Neuronal stem cell (in vitro differentiated cells): ENCODE data around the gene ODF2.

Experiments
- DNase-seq: peaks from one replicate; pipeline ENCODE4 v3.0.0-alpha.2; 2013; ENCODE audit warnings: low spot score
- H2AFZ ChIP-seq: one replicate; pipeline ENCODE4 v1.6.1; 2013; ENCODE audit warnings: mild to moderate bottlenecking, low read length, inconsistent platforms
- H2AK5ac ChIP-seq: 2 replicates; pipeline ENCODE4 v1.6.1; 2013; ENCODE audit warnings: low read depth, mild to moderate bottlenecking, inconsistent platforms, low read length, moderate library complexity, mixed read lengths
- H2BK120ac ChIP-seq: 2 replicates; pipeline ENCODE4 v1.6.1; 2013; ENCODE audit warnings: low read depth, mild to moderate bottlenecking, inconsistent platforms, low read length, moderate library complexity, mixed read lengths
- H2BK12ac ChIP-seq: one replicate; pipeline ENCODE4 v1.6.1; 2013; ENCODE audit warnings: low read length, inconsistent platforms
- H2BK15ac ChIP-seq: 2 replicates; pipeline ENCODE4 v1.6.1; 2013; ENCODE audit warnings: mild to moderate bottlenecking, low read length, inconsistent platforms, mixed read lengths
- H2BK5ac ChIP-seq: one replicate; pipeline ENCODE4 v1.6.1; 2013; ENCODE audit warnings: inconsistent platforms, mild to moderate bottlenecking, low read length, moderate library complexity
- H3K14ac ChIP-seq: one replicate; pipeline ENCODE4 v1.6.1; 2013; ENCODE audit warnings: low read length, inconsistent platforms
- H3K18ac ChIP-seq: 2 replicates; pipeline ENCODE4 v1.6.1; 2013; ENCODE audit warnings: low read length, inconsistent platforms
- H3K23ac ChIP-seq: 2 replicates; pipeline ENCODE4 v1.6.1; 2013; ENCODE audit warnings: low read depth, mild to moderate bottlenecking, mixed read lengths, low read length, inconsistent platforms; ENCODE audit not compliant: poor library complexity
- H3K27ac ChIP-seq: replicated peaks from 3 replicates; pipeline ENCODE4 v1.5.1; 2013; ENCODE audit warnings: low read length, inconsistent platforms
- H3K27me3 ChIP-seq, 3 experiments: 2 replicates each; pipeline ENCODE4 v1.6.1; 2013; ENCODE audit warnings: low read length in 3 of 3, mild to moderate bottlenecking in 2 of 3, inconsistent platforms in 1 of 3, low read depth in 1 of 3, mixed read lengths in 1 of 3, moderate library complexity in 1 of 3; ENCODE audit not compliant: control insufficient read depth in 3 of 3, insufficient read depth in 3 of 3
- H3K36me3 ChIP-seq, 2 donors: replicated peaks in 1 of 2; 2 replicates each; pipeline ENCODE4 v1.6.1; 2013; ENCODE audit warnings: low read length in 2 of 2; ENCODE audit not compliant: control insufficient read depth in 2 of 2, insufficient read depth in 2 of 2
- H3K4ac ChIP-seq: 2 replicates; pipeline ENCODE4 v1.6.1; 2013; ENCODE audit warnings: inconsistent platforms, mild to moderate bottlenecking, low read length, moderate library complexity
- H3K4me1 ChIP-seq, 2 donors: 1 replicate in 1 of 2; 2 replicates in 1 of 2; pipeline ENCODE4 v1.6.1; 2013; ENCODE audit warnings: low read length in 2 of 2, low read depth in 1 of 2; ENCODE audit not compliant: control insufficient read depth in 2 of 2, insufficient read depth in 1 of 2
- H3K4me2 ChIP-seq: one replicate; pipeline ENCODE4 v1.6.1; 2013; ENCODE audit warnings: mild to moderate bottlenecking, low read length, inconsistent platforms; ENCODE audit not compliant: insufficient read depth, poor library complexity, severe bottlenecking
- H3K4me3 ChIP-seq, 2 donors: 2 replicates each; pipeline ENCODE4 v1.5.1; 2013; ENCODE audit warnings: low read length in 2 of 2, mild to moderate bottlenecking in 2 of 2, inconsistent platforms in 1 of 2, moderate library complexity in 1 of 2
- H3K79me1 ChIP-seq: one replicate; pipeline ENCODE4 v1.6.1; 2013; ENCODE audit warnings: low read depth, mild to moderate bottlenecking, inconsistent platforms, low read length, moderate library complexity
- H3K9ac ChIP-seq: one replicate; pipeline ENCODE4 v1.6.1; 2013; ENCODE audit warnings: mild to moderate bottlenecking, low read depth, low read length, inconsistent platforms; ENCODE audit not compliant: poor library complexity
- H3K9me3 ChIP-seq, 2 donors: replicated peaks in 1 of 2; 2 replicates each; pipeline versions ENCODE3 to v1.6.1; 2013; ENCODE audit warnings: low read length in 2 of 2, mild to moderate bottlenecking in 2 of 2, inconsistent platforms in 1 of 2, low read depth in 1 of 2, mixed read lengths in 1 of 2, moderate library complexity in 1 of 2; ENCODE audit not compliant: control insufficient read depth in 2 of 2, insufficient read depth in 1 of 2
- H4K8ac ChIP-seq: one replicate; pipeline ENCODE4 v1.6.1; 2013; ENCODE audit warnings: low read depth, mild to moderate bottlenecking, inconsistent platforms, low read length, moderate library complexity
- H4K91ac ChIP-seq: one replicate; pipeline ENCODE4 v1.6.1; 2013; ENCODE audit warnings: low read length, low read depth, mild to moderate bottlenecking, inconsistent platforms; ENCODE audit not compliant: poor library complexity
- WGBS, 2 donors: extraction: QIAGEN DNeasy Blood & Tissue Kit; methylation state at CpG; one replicate each; pipeline ENCODE4 v1.1.7; 2013; ENCODE audit warnings: missing lambda C conversion rate in 2 of 2, mixed read lengths in 1 of 2; ENCODE audit not compliant: insufficient read length in 2 of 2, insufficient replicate concordance in 1 of 2; ENCODE audit errors: extremely low coverage in 2 of 2; 5-methylcytosine and 5-hydroxymethylcytosine counted together

ODF2 gene

DNA sequence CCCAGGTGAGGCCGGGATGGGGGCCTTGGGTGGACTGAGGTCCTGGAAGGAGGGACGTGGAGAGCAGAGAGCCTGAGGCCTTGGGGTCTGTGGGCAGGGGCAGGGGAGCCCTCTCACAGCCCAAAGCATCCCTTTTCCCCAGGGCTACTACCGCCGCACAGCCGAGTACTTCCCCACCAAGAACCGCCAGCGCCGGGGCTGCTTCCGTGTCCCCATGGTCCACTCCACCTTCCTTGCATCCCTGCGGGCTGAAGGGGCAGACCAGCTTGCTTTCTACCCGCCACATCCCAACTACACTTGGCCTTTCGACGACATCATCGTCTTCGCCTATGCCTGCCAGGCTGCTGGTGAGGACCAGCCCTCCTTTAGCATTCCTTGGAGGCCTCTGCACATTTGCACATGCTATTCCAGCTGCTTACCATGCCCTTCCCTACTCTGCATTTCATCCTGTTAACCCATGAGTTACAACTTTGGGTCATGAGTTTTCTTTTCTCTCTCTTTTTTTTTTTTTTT lies 31.5 kb upstream of the ODF2 start:
- no CpG with 5 or more reads among the region's 15 CpGs for WGBS, 2 donors
- Histone ChIP-seq H3K9me3 (peaks cover 0 to 2% of the 10 kb centered on the region in 2 donors), H2BK15ac (peak overlapping the region; percentile 58), H2AK5ac (peak overlapping the region; percentile 56), H4K91ac (no peak overlapping the region), H3K27me3 (peaks cover 0 to 40% (median 9%) of the 10 kb centered on the region in 3 experiments), H3K79me1 (peaks cover 3% of the 10 kb centered on the region), H3K4me1 (peaks cover 9 to 11% of the 10 kb centered on the region in 2 donors), H3K4ac (no peak overlapping the region), H3K4me2 (no peak overlapping the region), H2BK12ac (no peak overlapping the region), H4K8ac (peak overlapping the region; percentile 17), H3K14ac (no peak overlapping the region), H2BK120ac (no peak overlapping the region), H3K9ac (no peak overlapping the region), H3K23ac (peak overlapping the region; percentile 85), H3K36me3 (peaks cover 0 to 29% of the 10 kb centered on the region in 2 donors), H2AFZ (no peak overlapping the region), H3K18ac (no peak overlapping the region), H3K4me3 (no peak overlapping the region), H3K27ac (no peak overlapping the region), H2BK5ac (no peak overlapping the region)
- no peak for DNase-seq

DNA sequence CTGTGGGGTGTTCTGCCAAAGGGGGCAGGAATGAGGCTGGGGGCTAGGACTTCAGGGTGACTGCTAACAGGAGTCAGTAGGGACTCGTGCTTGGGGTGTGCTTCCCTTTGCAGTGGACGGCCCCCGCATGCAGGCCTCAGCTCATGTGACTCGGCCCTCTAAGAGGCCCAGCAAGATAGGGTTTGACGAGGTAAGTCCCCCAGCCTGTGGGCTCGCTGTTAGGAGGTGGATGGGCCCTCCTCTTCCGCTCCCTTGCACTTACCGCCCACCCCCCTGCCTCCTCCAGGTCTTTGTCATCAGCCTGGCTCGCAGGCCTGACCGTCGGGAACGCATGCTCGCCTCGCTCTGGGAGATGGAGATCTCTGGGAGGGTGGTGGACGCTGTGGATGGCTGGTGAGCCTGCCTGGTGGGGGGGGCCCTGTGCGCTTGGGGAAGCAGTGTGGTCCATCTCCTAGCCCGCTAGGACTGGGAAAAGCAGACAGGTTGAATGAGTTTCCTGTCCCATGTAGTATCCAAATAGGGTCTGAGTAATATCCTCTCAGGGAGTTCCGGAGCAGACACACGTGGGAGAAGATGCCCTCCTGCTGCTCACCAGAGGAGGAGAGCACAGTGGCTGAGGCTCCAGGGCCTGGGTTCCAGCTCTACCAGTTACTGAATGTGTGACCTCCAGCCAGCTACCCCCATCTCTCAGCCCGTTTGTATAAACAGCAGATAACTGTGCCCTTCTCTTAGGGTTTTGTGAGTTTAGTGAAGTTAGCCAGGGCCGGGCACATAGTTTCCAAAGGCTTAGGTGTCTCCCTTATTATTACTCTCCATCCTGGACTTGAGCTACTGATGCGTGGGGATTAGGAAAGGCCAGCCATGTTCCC lies 26.9 kb upstream of the ODF2 start:
- Histone ChIP-seq H3K9ac (peak overlapping the region; percentile 18), H3K27ac (no peak overlapping the region), H3K18ac (peak overlapping the region; percentile 46), H2AFZ (no peak overlapping the region), H3K4me3 (no peak overlapping the region), H2BK5ac (no peak overlapping the region), H2BK12ac (no peak overlapping the region), H3K4me1 (peaks cover 5 to 6% of the 10 kb centered on the region in 2 donors), H4K91ac (peak overlapping the region; percentile 33), H3K14ac (peak overlapping the region; percentile 22), H3K36me3 (peaks cover 0 to 38% of the 10 kb centered on the region in 2 donors), H2AK5ac (no peak overlapping the region), H3K4ac (no peak overlapping the region), H4K8ac (no peak overlapping the region), H3K79me1 (no peaks in the 10 kb centered on the region), H3K9me3 (peaks cover 0 to 2% of the 10 kb centered on the region in 2 donors), H3K4me2 (no peak overlapping the region), H3K27me3 (peaks cover 0 to 7% (median 0%) of the 10 kb centered on the region in 3 experiments), H2BK120ac (peak overlapping the region; percentile 11), H2BK15ac (peak overlapping the region; percentile 63), H3K23ac (peak overlapping the region; percentile 12)
- no peak for DNase-seq
- WGBS, 2 donors: no CpG with 5 or more reads among the region's 22 CpGs

DNA sequence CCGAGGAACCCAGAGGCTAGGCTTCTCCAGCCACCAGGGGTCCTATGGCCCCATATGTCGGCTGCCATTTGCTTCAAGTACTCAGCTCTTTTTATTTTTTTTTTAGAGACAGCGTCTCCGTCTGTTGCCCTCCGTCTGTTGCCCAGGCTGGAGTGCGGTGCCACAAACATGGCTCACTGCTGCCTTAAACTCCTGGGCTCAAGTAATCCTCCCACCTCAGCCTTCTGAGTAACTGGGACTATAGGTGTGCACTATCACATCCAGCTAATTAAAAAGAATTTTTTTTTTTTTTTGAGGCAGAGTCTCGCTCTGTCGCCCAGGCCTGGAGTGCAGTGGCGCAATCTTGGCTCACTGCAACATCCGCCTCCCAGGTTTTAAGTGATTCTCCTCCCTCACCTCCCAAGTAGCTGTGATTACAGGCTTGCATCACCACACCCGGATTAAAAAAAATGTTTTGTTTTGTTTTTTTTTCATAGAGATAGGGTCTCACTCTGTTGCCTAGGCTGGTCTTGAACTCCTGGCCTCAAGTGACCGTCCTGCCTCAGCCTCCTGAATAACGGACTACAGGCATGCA lies 26.2 kb upstream of the ODF2 start:
- no peak overlapping the region for H2AK5ac ChIP-seq
- no peak overlapping the region for H4K8ac ChIP-seq
- H2AFZ ChIP-seq: no peak overlapping the region
- H4K91ac ChIP-seq: no peak overlapping the region
- peaks cover 0 to 33% of the 10 kb centered on the region in 2 donors for H3K36me3 ChIP-seq
- DNase-seq: no peak
- H2BK15ac ChIP-seq: no peak overlapping the region
- no peak overlapping the region for H3K27ac ChIP-seq
- H3K18ac ChIP-seq: no peak overlapping the region
- H3K9ac ChIP-seq: no peak overlapping the region
- H2BK120ac ChIP-seq: no peak overlapping the region
- H3K9me3 ChIP-seq: no peaks in the 10 kb centered on the region
- H3K27me3 ChIP-seq: peaks cover 0 to 2% (median 0%) of the 10 kb centered on the region in 3 experiments
- no CpG with 5 or more reads among the region's 13 CpGs for WGBS, 2 donors
- no peak overlapping the region for H3K4me3 ChIP-seq
- no peaks in the 10 kb centered on the region for H3K79me1 ChIP-seq
- H3K4me1 ChIP-seq: peaks cover 5 to 6% of the 10 kb centered on the region in 2 donors
- H3K4me2 ChIP-seq: no peak overlapping the region
- no peak overlapping the region for H3K14ac ChIP-seq
- no peak overlapping the region for H2BK5ac ChIP-seq
- H3K23ac ChIP-seq: no peak overlapping the region
- H3K4ac ChIP-seq: no peak overlapping the region
- no peak overlapping the region for H2BK12ac ChIP-seq

DNA sequence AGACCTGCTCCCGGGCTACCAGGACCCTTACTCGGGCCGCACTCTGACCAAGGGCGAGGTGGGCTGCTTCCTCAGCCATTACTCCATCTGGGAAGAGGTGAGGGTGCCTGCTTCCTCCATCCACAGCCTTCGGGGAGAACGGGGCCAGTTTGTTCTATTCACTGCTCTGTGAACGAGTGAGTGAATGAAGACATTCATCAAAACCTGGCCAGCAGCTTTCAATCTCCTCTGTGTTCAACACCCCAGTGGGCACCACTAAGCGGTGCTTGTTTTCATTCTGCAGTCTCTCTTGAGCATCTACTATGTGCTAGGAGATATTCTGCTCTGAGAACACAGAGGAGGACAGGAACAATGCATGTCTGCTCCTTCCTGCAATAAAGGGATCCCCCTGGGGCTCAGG lies 24.6 kb upstream of the ODF2 start:
- no peak overlapping the region for H2BK120ac ChIP-seq
- WGBS, 2 donors: no CpG with 5 or more reads among the region's 8 CpGs
- H2BK12ac ChIP-seq: no peak overlapping the region
- no peak overlapping the region for H3K4ac ChIP-seq
- no peak overlapping the region for H3K4me3 ChIP-seq
- no peak overlapping the region for H2AK5ac ChIP-seq
- H3K27ac ChIP-seq: no peak overlapping the region
- no peak overlapping the region for H3K4me2 ChIP-seq
- peaks cover 0 to 2% (median 0%) of the 10 kb centered on the region in 3 experiments for H3K27me3 ChIP-seq
- no peaks in the 10 kb centered on the region for H3K9me3 ChIP-seq
- H3K23ac ChIP-seq: no peak overlapping the region
- no peak for DNase-seq
- no peak overlapping the region for H3K18ac ChIP-seq
- H4K91ac ChIP-seq: no peak overlapping the region
- no peaks in the 10 kb centered on the region for H3K79me1 ChIP-seq
- H3K14ac ChIP-seq: no peak overlapping the region
- no peak overlapping the region for H2BK5ac ChIP-seq
- peaks cover 0 to 37% of the 10 kb centered on the region in 2 donors for H3K36me3 ChIP-seq
- H4K8ac ChIP-seq: peak overlapping the region; percentile 43
- H3K4me1 ChIP-seq: peaks cover 5 to 6% of the 10 kb centered on the region in 2 donors
- H2BK15ac ChIP-seq: no peak overlapping the region
- no peak overlapping the region for H3K9ac ChIP-seq
- H2AFZ ChIP-seq: no peak overlapping the region
